Measurements from ENCODE around the gene CNPY2. TPM values are rescaled to one million over a fixed set of nuclear protein-coding genes. Genes with fewer than 3 reads are reported as not detected.
A peak's percentile ranks its signal among the peaks of the same experiment; 100 is the strongest.

Gene CNPY2
- total and polyA plus RNA-seq, 2 of the 13 experiments (the other 11 are each of a cell fraction or from before 2014, with no cell fraction given), result 285 to 356 TPM

- TF ChIP-seq ZBTB10 (CRISPR knock-in tag; IDR thresholded peaks at IDR 0.05; ENCODE audit: borderline replicate concordance), result no peak
- TF ChIP-seq AHR (CRISPR knock-in tag; IDR thresholded peaks at IDR 0.05), result no peak
- TF ChIP-seq ZNF569 (CRISPR knock-in tag; IDR thresholded peaks at IDR 0.05; ENCODE audit: borderline replicate concordance), result no peak
- no peak for TF ChIP-seq NONO (IDR thresholded peaks at IDR 0.05)
- peak; percentile 47; the same call in 1 of the 2 replicates for TF ChIP-seq NONO (CRISPR knock-in tag; conservative IDR thresholded peaks at IDR 0.05)
- TF ChIP-seq NCOA1 (CRISPR knock-in tag; IDR thresholded peaks at IDR 0.05), result peak; percentile 92
- TF ChIP-seq SRY (CRISPR knock-in tag; IDR thresholded peaks at IDR 0.05), result peak; percentile 36; the same call in 1 of the 2 replicates
- TF ChIP-seq ZGPAT (CRISPR knock-in tag; IDR thresholded peaks at IDR 0.05), result peak; percentile 47; the same call in 1 of the 2 replicates
- TF ChIP-seq MLLT10 (CRISPR knock-in tag; IDR thresholded peaks at IDR 0.05), result no peak
- TF ChIP-seq ZNF432 (CRISPR knock-in tag; IDR thresholded peaks at IDR 0.05; ENCODE audit: borderline replicate concordance), result no peak
- no peak for TF ChIP-seq PHF21A (CRISPR knock-in tag; IDR thresholded peaks at IDR 0.05)
- TF ChIP-seq EEA1 (CRISPR knock-in tag; IDR thresholded peaks at IDR 0.05; ENCODE audit: borderline replicate concordance), result 0 out of 2 replicates have a peak, but pooled peaks have one; percentile 84
- TF ChIP-seq CBX5 (CRISPR knock-in tag; IDR thresholded peaks at IDR 0.05; ENCODE audit: borderline replicate concordance), result no peak
- TF ChIP-seq ZNF615 (CRISPR knock-in tag; IDR thresholded peaks at IDR 0.05; ENCODE audit: borderline replicate concordance), result no peak
- peak; percentile 72; the same call in 1 of the 2 replicates for TF ChIP-seq THAP9 (CRISPR knock-in tag; IDR thresholded peaks at IDR 0.05; ENCODE audit: borderline replicate concordance)
- no peak for TF ChIP-seq PREB (CRISPR knock-in tag; IDR thresholded peaks at IDR 0.05)
- TF ChIP-seq ZC3H13 (CRISPR knock-in tag; IDR thresholded peaks at IDR 0.05), result 0 out of 2 replicates have a peak, but pooled peaks have one; percentile 37
- TF ChIP-seq SUZ12 (IDR thresholded peaks at IDR 0.05; ENCODE audit: low read depth, low read length), result no peak
These were observed 15.7 kb downstream of the CNPY2 start, which contains the start of gene CS (continued) for GRCh38 chr12:56299853-56300643.

Data from HepG2 (cell line).